H1 (cell line): ENCODE data around the gene C2orf81. TPM values are rescaled to one million over a fixed set of nuclear protein-coding genes. Genes with fewer than 3 reads are reported as not detected.

Experiments used
- BCL11A ChIP-seq, 2 experiments: IDR thresholded peaks; one replicate each; pipeline ENCODE4 v1.6.1; 2011; ENCODE audit warnings: low read depth in 2 of 2, low read length in 2 of 2, mild to moderate bottlenecking in 2 of 2
- CBX5 ChIP-seq: fragments of 300-800, 300-1000 bp; sonication (generic); IDR thresholded peaks from 2 replicates; pipeline ENCODE4 v1.7.1; 2016; ENCODE audit warnings: antibody characterized with exemption, low read length, low read depth
- KDM4A ChIP-seq: IDR thresholded peaks from one replicate; pipeline ENCODE4 v1.7.1; 2012; ENCODE audit warnings: low read depth, mild to moderate bottlenecking, moderate library complexity, low read length, inconsistent platforms; ENCODE audit not compliant: severe bottlenecking
- polyA plus RNA-seq, 7 experiments: library from polyadenylated mRNA; depleted of rRNA in 3 of 7; stranded (reverse) in 5 of 7; unstranded in 2 of 7; fragments of >200 nt in 5 of 7; fragments of 200-250 nt in 2 of 7; gene quantifications; 1 replicate in 5 of 7; 2 replicates in 1 of 7; 4 replicates in 1 of 7; pipeline versions ENCODE4 v1.2.1 to v1.2.3, GENCODE V29; 2011 to 2013; ENCODE audit warnings: missing spikeins in 2 of 7, mixed read lengths in 2 of 7
- total RNA-seq: library from RNA; stranded (reverse); fragmentation: NEBNext Ultra II Directional; extraction: Animal tissue kit (Norgen Biotek cat#: 25700); gene quantifications from 2 replicates; pipeline ENCODE4 v1.2.1, GENCODE V29; 2021
- TF ChIP-seq, protein P1 (sequence below): fragments of 300-600 bp; sonication (generic); IDR thresholded peaks from 2 replicates; pipeline ENCODE4 v1.7.1; 2012; ENCODE audit warnings: low read length, moderate library complexity, mild to moderate bottlenecking, inconsistent platforms; ENCODE audit not compliant: insufficient replicate concordance

The C2orf81 gene
- total and polyA plus RNA-seq, 2 of the 8 experiments (the other 6 are each of a cell fraction or from before 2014, with no cell fraction given) = 1.6 to 3.3 TPM

GRCh38 chr2:74367789-74368188 lies 53.6 kb downstream of the C2orf81 start (continued):
- TF ChIP-seq, protein P1, sequence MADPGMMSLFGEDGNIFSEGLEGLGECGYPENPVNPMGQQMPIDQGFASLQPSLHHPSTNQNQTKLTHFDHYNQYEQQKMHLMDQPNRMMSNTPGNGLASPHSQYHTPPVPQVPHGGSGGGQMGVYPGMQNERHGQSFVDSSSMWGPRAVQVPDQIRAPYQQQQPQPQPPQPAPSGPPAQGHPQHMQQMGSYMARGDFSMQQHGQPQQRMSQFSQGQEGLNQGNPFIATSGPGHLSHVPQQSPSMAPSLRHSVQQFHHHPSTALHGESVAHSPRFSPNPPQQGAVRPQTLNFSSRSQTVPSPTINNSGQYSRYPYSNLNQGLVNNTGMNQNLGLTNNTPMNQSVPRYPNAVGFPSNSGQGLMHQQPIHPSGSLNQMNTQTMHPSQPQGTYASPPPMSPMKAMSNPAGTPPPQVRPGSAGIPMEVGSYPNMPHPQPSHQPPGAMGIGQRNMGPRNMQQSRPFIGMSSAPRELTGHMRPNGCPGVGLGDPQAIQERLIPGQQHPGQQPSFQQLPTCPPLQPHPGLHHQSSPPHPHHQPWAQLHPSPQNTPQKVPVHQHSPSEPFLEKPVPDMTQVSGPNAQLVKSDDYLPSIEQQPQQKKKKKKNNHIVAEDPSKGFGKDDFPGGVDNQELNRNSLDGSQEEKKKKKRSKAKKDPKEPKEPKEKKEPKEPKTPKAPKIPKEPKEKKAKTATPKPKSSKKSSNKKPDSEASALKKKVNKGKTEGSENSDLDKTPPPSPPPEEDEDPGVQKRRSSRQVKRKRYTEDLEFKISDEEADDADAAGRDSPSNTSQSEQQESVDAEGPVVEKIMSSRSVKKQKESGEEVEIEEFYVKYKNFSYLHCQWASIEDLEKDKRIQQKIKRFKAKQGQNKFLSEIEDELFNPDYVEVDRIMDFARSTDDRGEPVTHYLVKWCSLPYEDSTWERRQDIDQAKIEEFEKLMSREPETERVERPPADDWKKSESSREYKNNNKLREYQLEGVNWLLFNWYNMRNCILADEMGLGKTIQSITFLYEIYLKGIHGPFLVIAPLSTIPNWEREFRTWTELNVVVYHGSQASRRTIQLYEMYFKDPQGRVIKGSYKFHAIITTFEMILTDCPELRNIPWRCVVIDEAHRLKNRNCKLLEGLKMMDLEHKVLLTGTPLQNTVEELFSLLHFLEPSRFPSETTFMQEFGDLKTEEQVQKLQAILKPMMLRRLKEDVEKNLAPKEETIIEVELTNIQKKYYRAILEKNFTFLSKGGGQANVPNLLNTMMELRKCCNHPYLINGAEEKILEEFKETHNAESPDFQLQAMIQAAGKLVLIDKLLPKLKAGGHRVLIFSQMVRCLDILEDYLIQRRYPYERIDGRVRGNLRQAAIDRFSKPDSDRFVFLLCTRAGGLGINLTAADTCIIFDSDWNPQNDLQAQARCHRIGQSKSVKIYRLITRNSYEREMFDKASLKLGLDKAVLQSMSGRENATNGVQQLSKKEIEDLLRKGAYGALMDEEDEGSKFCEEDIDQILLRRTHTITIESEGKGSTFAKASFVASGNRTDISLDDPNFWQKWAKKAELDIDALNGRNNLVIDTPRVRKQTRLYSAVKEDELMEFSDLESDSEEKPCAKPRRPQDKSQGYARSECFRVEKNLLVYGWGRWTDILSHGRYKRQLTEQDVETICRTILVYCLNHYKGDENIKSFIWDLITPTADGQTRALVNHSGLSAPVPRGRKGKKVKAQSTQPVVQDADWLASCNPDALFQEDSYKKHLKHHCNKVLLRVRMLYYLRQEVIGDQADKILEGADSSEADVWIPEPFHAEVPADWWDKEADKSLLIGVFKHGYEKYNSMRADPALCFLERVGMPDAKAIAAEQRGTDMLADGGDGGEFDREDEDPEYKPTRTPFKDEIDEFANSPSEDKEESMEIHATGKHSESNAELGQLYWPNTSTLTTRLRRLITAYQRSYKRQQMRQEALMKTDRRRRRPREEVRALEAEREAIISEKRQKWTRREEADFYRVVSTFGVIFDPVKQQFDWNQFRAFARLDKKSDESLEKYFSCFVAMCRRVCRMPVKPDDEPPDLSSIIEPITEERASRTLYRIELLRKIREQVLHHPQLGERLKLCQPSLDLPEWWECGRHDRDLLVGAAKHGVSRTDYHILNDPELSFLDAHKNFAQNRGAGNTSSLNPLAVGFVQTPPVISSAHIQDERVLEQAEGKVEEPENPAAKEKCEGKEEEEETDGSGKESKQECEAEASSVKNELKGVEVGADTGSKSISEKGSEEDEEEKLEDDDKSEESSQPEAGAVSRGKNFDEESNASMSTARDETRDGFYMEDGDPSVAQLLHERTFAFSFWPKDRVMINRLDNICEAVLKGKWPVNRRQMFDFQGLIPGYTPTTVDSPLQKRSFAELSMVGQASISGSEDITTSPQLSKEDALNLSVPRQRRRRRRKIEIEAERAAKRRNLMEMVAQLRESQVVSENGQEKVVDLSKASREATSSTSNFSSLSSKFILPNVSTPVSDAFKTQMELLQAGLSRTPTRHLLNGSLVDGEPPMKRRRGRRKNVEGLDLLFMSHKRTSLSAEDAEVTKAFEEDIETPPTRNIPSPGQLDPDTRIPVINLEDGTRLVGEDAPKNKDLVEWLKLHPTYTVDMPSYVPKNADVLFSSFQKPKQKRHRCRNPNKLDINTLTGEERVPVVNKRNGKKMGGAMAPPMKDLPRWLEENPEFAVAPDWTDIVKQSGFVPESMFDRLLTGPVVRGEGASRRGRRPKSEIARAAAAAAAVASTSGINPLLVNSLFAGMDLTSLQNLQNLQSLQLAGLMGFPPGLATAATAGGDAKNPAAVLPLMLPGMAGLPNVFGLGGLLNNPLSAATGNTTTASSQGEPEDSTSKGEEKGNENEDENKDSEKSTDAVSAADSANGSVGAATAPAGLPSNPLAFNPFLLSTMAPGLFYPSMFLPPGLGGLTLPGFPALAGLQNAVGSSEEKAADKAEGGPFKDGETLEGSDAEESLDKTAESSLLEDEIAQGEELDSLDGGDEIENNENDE = no peak
- TF ChIP-seq CBX5 = no peak
- TF ChIP-seq BCL11A (IDR thresholded peaks at IDR 0.05; ENCODE audit: low read depth in 2 of 2, low read length in 2 of 2) = no peak
- TF ChIP-seq KDM4A = no peak
